Loucy (cell line): ENCODE measurements around the gene UBTF.

ENCODE experiments used
- CTCF ChIP-seq: fragments of 200-600 bp; sonication (generic); conservative IDR thresholded peaks from 2 replicates; pipeline ENCODE4 v1.5.1; 2014; ENCODE audit warnings: mild to moderate bottlenecking, antibody characterized with exemption, low read length
- EZH2phosphoT487 ChIP-seq: fragments of 200-600 bp; IDR thresholded peaks from 2 replicates; pipeline ENCODE4 v1.6.1; 2018; ENCODE audit warnings: antibody characterized with exemption, mild to moderate bottlenecking, moderate library complexity, borderline replicate concordance

GRCh38 chr17:44197107-44197506, 22.4 kb downstream of the UBTF start:
- no peak for TF ChIP-seq EZH2phosphoT487
- no peak for TF ChIP-seq CTCF
